HG02623 (cell line): ENCODE measurements around the gene MTARC1.

ENCODE experiments used
- ATAC-seq: cut with Tn5 transposase; IDR thresholded peaks from one replicate; pipeline ENCODE4 v1.9.1; 2021; ENCODE audit warnings: moderate library complexity; ENCODE audit not compliant: unreplicated experiment

MTARC1 gene

DNA sequence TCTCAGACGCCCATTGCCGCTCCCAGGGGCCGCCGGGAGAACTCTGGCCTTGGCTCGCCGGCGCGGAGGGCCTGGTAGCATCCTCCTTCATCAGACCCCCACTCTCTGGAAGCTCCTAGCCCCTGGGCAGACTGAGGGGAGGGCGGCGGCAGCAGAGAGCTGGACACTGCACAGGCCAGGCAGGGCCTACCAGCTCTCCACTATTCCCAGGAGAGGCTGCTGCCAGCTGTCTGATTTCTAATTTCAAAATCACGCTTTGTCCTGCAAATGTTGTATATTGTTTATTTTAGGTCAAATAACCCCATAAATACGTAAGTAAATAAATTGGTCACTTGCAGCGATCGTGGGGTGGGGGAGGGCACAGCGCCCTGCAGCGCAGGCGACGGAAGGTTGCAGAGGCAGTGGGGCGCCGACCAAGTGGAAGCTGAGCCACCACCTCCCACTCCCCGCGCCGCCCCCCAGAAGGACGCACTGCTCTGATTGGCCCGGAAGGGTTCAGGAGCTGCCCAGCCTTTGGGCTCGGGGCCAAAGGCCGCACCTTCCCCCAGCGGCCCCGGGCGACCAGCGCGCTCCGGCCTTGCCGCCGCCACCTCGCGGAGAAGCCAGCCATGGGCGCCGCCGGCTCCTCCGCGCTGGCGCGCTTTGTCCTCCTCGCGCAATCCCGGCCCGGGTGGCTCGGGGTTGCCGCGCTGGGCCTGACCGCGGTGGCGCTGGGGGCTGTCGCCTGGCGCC lies at the start of gene MTARC1:
Gene MTARC1 (plus strand): TSS at position 577 of the 732 bp plus-strand sequence. CDS start 32 bp downstream, at position 609.
- ATAC-seq, result peak; percentile 42

DNA sequence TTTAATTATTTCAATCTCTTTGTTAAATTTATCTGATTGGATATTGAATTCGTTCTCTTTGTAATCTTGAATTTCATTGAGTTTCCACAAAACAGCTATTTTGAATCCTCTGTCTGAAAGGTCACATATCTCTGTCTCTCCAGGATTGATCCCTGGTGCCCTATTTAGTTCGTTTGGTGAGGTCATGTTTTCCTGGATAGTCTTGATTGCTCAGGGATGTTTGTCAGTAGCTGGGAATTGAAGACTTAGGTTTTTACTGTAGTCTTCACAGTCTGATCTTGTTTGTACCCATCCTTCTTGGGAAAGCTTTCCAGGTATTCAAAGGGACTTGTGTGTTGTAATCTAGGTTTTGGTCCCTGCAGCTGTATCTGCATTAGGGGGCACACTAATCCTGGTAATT lies 45.4 kb upstream of the MTARC1 start:
- no peak for ATAC-seq

DNA sequence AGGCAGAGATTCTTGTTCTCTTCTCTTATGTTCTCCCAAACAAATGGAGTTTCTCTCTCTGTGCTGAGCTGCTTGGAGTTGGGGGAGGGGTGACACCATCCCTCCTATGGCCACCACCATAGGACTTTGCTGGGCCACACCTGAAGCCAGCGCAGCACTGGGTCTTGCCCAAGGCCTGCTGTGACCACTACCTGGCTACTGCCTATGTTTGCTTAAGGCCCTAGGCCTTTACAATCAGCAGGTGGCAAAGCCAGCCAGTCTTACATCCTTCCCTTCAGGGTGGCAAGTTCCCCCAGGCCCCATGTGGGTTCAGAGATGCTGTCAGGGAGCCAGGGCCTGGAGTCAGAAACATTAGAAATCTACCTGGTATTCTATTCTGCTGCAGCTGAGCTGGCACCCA lies 44.9 kb upstream of the MTARC1 start:
- ATAC-seq, result no peak

DNA sequence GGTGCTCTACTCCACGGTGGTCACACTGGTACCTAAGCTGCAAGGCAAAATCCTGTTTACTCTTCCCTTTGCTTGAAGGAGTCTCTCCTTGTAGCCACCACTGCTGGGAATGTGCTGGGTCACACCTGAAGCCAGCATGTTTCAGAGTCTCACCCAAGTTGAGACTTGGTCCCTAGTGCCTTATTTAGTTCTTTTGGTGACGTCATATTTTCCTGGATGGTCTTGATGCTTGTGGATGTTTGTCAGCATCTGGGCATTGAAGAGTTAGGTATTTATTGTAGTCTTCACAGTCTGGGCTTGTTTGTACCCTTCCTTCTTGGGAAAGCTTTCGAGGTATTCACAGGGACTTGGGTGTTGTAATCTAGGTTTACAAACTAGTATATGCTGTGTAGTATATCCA lies 44.2 kb upstream of the MTARC1 start:
- ATAC-seq, result no peak

DNA sequence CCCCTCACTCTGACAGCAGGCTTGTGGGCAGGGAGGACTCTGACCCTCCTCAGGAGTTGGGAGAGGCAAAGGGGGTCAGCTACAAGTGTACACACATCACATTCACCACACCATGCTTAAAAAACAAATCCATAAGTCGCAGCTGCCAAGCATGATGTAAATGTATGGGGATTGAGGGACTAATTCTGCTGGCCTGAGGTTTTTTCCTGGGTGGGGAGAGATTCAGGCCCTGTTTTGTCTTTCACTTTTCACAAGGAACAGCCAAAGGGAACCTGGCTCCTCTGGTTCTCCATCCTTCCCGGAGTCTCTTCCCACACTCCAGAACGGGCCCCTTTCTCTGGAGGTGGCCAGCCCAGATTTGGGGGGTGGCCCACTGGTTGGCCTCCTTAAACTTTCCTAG lies 39.9 kb upstream of the MTARC1 start:
- no peak for ATAC-seq

DNA sequence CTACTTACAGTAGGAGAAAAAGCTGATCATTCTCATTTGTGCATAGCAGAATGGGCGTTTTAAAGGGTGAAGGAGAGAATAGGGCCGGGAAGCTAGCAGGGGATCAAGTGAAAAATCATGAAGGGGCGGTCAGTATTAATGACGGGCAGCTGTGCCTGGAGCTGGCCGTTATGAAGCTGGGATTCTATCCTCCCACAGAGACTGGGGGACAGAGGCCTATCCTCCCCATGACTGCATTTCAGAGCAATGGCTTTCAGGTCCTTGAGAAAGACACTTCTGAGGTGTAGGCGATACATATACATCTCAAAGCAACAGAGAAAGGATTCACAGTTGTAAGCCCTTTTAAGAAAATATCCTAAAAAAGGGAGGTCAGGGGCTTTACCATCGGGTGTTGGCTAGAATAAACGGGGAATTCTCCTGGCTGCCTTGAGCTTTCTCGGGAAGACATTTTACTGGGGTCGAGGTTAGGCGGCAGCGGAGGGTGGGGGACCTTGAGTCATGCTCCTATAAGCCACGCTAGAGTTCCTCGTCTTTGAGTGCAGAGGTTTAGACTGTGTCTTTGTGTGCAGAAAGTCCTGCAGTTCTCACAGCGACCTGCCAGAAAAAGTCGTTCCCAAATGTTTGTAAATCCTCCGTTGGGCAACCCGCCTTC lies 39.1 kb upstream of the MTARC1 start:
- ATAC-seq, result no peak

DNA sequence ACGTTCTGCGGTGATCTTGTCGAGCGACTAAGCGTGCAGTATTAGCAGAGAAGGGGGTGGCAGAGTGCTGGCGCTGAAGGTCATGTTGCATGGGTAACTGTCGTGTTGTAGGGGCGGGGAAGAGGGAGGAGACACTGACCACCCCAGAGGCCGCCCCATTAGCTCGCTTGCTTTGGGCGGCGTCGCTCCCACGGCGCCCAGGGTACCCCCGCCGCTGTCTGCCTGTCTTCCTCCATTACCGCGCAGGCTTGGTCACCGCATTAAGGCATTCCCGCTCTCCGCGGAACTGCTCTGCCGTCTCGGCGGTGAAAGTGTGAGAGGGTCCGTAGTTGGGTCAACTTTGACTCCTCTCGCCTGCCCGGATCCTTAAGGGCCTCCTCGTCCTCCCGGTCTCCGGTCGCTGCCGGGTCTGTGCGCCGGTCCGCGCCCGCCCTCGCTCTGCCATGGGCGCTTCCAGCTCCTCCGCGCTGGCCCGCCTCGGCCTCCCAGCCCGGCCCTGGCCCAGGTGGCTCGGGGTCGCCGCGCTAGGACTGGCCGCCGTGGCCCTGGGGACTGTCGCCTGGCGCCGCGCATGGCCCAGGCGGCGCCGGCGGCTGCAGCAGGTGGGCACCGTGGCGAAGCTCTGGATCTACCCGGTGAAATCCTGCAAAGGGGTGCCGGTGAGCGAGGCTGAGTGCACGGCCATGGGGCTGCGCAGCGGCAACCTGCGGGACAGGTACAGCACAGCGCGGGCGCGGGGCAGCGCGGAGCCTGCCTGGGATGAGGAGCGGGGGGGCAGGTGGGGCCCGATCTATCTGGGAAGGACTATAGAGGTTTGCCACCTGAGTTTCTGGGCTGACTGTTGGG lies 38.4 kb upstream of the MTARC1 start, which contains the start of gene MTARC2:
Gene MTARC2 (plus strand): TSS at position 234 of the 846 bp plus-strand sequence. CDS start 210 bp downstream, at position 444.
- ATAC-seq, result peak; percentile 78

DNA sequence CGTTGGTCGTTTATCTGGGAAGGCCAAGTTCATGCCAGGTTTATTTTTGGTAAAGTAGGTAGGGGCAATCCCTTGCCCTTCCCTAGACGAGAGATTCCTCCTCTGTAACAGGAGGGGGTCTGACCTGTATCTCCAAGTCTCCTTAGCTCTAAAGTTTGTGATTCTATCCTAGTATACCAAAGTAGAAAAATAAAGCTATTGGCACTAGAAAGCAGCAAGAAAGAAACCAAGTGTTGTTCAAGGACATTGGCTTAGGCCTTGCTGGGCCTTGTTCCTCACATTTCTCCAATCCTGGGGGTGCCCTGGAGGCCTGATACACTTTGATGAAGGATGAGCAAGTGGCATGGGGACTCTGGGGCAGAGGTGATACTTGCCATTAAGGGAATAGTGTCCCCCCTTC lies 37.8 kb upstream of the MTARC1 start:
- ATAC-seq, result no peak

DNA sequence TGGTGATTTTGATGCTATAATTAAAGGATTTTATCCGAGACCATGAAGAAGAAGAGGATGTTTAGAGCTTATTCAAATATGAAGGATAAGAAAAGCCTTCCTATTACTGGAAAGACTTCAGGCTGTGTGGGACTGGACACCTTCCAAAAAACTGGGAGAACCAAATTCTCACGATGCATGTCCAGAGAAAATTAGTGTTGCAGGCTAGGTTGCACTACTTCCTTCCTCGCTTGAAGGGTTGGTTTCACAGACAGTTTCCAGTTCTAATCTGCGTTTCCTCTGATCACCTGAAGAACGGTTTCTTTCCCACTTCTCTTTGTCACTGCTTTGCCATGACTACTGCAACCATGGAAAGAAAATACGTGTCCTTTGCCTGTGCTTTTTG lies 36.6 kb upstream of the MTARC1 start:
- ATAC-seq, result no peak

DNA sequence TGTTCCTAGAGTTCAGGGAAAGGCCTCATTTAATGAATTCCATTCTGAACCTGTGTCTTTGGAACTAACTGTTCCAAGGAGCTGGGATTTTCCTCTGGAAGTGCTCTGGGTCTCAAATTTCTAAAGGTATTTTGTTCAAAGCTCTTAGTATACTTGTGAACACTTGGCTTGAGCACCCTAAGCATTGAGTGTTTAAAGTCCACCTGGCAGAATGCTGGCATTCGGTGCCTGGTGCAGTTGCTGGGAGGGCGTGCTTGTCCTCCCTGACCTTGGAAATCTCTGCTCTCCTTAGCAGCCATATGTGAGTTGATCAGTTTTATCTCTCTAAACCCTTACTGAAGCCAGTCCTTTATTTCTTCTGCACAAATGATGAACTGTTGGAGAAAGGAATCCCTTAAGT lies 35.6 kb upstream of the MTARC1 start:
- ATAC-seq, result no peak

DNA sequence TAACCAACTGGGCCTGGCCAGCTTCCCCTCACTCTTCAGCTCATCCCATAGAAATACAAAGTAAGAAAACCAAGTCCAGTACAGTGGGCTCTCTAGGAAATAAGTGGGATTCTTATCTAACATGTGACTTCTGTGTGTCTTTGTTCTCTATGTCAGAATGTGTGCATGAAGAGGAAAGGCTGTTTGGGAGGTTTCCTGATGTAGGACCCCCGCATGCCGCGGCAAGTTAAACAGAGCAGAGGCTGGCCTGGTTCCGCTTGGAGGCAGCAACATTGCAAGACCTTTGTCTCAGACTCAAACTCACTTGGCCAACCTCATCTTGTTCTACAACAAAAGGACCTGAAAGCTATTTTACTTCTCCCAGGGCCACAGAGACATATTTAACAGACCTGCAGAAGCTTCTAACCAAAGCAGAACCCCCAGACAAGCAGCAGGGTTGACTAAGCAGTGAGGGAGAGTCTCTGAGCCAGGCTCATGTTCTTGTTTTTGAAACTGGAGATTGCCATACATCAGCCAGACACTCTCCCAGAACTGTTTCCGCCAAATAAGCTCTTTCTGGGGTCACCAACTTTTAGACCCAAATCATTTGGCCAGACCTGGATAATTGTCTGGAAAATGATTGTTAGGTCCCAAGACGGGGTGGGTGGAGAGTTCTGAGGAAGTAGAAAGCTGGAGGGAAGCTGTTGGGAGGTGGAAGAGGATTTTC lies 32.3 kb upstream of the MTARC1 start:
- no peak for ATAC-seq

DNA sequence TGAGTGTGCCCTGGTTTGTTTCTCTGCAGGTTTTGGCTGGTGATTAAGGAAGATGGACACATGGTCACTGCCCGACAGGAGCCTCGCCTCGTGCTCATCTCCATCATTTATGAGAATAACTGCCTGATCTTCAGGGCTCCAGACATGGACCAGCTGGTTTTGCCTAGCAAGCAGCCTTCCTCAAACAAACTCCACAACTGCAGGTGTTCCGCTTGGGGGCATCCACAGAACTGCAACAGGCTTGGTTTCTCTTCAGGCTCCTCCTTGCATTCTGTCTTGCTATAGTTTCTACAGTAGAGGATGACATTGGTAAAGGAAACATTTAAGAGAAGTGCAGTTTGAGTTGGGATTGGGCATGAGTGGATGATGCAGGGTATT lies 31.8 kb upstream of the MTARC1 start:
- ATAC-seq, result no peak

DNA sequence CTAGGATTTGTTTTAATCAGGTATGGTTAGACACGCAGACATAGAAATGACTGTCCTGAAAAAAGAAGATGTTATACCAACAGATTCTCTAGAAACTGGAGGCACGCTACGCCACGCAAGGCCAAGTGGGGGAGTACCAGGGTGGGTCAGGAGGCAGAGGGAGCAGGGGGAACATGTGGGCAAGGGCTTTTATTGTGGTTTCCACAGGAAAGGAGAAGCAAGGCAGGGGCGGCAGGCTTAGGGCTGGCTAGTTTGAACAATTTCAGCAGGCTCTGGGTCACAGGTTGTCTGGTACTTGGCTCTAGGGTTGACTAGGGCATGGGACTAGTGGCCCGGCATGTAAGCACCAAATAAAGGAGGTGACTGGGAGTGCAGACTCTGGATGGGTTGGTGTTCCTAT lies 31.4 kb upstream of the MTARC1 start:
- ATAC-seq, result no peak

DNA sequence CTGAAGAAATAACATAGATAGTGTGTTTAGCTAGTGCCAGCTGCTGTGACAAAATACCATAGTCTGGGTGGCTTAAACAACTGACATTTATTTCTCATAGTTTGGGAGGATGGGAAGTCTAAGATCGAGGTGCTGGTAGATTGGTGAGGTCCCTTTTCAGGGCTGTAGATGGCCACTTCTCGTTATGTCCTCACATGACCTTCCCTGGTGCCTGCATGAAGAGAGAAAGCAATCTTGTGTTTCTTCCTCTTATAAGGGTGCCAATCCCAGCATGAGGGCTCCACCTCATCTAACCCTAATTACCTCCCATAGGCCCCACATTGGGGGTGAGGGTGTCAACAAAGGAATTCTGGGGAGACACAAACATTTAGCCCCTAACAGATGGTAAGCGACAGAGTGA lies 29.3 kb upstream of the MTARC1 start:
- ATAC-seq, result no peak

DNA sequence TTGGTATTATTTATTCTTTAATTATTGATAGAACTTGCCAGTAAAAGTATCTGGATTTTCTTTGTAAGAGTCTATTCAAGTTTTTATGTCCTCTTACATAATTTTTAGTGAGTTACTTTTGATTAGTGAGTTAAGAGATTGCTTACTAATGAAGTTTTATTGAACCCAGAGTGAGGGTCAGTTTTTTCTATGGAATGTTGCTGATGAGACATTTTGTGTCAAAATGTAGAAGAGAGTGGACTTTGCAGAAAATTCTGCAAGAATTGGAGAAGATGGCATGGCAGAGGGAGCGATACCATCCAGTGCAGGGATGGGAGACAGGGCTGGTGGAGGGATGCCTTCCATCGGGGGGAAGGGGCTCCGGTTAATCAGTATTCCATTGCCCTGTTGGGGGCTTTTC lies 27.6 kb upstream of the MTARC1 start:
- ATAC-seq, result no peak

DNA sequence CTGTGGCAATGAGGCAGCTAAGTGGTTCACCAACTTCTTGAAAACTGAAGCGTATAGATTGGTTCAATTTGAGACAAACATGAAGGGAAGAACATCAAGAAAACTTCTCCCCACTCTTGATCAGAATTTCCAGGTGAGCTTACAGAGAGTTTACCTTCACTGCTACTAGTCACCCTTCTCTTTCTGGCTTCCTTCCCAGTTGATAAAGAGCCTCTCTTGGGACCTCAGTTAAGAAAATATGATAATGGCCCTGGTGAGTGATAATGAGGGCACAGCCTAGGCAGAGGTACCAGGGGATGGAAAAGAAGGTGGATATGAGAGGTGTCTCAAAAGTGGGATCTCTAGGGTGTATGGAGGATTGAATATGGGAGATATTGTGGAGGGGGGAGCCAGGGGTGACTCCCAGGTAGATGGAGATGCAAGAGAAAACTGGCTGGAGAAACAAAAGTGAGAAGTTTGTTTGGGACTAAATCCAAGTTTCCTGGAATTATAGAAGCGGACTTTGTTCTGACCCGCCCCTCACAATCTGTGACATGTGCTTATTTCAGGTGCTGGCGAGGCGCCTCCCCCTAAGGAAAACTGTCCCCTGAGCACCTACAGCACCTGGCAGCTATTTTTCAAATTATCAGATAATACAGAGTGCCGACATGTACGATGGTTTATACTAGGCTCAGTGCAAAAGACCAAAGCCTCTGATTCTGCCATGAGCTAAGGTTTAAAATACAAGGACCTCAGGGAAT lies 24.9 kb upstream of the MTARC1 start:
- ATAC-seq, result no peak

DNA sequence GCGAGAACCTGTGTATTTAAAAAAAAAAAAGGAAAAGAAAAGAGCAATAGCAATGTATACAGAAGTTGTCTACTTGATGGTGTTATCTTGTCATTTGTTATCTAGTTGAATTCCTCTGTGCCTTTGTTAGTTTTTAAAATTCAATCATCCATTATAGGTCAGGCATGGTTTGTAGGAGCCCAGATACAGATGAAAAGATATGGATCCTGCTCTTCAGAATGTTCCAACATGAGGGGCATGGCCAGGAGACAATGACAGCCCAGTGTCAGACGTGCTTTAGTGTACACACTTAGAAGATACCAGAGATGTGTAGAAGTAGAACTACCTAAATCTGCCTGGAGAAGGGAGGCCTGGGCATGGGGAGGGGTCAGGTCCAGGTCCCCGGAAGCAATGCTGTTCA lies 22.0 kb upstream of the MTARC1 start:
- ATAC-seq, result no peak

DNA sequence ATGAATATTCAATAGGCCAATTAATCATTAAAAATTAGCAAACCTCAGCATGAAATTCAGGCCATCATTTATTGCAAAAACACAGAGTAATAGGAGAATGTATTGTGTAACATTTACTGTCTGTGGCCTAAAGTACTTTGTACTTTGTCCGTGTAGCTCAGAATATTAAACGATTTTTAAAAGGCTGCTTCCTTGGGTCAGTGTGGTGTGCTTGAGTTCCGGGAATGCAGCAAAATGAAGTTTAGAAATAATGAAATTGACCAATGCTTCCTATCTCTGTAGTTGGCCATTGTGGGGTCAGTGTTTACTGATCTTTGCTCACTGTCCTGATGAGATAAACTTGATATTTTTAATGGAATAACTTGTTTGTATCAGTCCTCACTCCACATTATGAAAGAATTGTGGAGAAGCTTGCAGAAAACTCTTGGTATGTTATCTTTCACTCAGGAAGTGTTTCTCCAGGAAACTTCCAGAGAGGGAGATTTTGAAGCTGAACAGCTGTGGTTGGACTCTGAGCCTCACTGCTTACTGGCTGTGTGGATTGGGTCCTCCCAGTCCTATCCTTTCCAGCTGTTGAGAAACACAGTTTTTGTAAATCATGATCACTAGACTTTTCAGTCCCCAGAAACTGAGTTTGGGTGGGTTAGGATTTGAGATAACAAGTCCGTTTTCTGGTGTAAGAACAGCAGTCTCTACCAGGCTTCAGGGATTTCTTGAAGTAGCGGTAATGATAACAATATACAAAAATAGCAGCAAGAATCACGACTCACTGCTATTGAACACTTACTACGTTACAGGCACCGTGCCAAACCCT lies 19.2 kb upstream of the MTARC1 start:
- ATAC-seq, result no peak

DNA sequence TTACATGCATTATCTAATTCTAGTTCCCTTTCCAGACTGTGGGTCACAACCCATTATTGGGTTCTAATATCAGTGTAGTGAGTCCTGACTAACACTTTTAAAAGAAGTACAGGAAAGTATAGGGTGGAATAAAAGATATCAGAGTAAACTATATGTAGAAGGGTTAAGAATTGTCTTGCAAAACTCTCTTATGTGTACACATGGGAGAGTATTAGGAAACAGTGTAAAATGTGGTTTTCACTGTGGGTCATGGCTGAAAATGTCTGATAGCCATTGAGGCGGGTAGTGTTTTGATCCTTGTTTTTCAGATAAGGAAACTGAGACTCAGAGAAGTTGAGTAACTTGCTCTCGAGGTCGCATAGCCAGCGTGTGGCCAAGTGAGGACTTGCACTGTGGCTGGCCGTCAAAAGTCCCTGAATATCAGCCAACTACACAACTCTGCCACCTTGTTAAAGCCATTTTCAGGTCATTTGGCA lies 18.5 kb upstream of the MTARC1 start:
- no peak for ATAC-seq

DNA sequence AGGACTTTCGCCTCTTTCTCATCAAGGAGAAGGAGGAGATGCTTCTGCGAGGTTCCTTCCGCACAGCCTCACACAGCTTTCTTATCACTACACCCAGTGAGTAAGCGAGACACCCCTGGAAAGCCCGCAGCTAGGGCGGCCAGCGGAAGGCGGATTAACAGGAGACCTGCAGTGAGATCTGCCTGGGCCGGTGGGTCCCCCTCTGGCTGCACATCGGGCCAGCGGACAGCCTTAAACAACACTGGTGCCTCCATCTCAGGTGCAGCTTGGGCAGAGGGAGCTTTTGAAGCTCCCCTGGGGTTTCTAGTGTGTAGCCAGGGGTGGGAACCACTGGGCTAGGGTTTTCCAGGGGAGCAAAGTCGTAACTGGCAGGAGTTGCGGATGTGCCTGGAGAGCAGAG lies 17.5 kb upstream of the MTARC1 start:
- ATAC-seq, result no peak
